ENCODE measurements around the gene ITPR2. TPM values are rescaled to one million over a fixed set of nuclear protein-coding genes. Genes with fewer than 3 reads are reported as not detected.
A peak's percentile ranks its signal among the peaks of the same experiment; 100 is the strongest.

Gene ITPR2
- polyA plus RNA-seq, 2 of the 4 experiments (the other 2 are of a cell fraction): 3.1 to 8.1 TPM

GRCh38 chr12:26736563-26737486, 96.2 kb downstream of the ITPR2 start:
- TF ChIP-seq HOXA7 (CRISPR knock-in tag; IDR thresholded peaks at IDR 0.05) (no peak), FOSB (CRISPR knock-in tag; IDR thresholded peaks at IDR 0.05) (no peak), ZFP36 (IDR thresholded peaks at IDR 0.05; ENCODE audit: borderline replicate concordance, partially characterized antibody) (no peak), RCOR1 (IDR thresholded peaks at IDR 0.05; ENCODE audit: low read depth, low read length) (no peak), PBX3 (IDR thresholded peaks at IDR 0.05) (no peak), BHLHE40 (IDR thresholded peaks at IDR 0.05; ENCODE audit: low read depth, low read length) (no peak), FOXS1 (CRISPR knock-in tag; IDR thresholded peaks at IDR 0.05) (no peak), MAZ (IDR thresholded peaks at IDR 0.05; ENCODE audit: borderline replicate concordance, low read depth, low read length) (no peak), CBX2 (IDR thresholded peaks at IDR 0.05; ENCODE audit: borderline replicate concordance, low read depth) (no peak), EHMT2 (IDR thresholded peaks at IDR 0.05; ENCODE audit: low read depth) (no peak), RAD21 (conservative IDR thresholded peaks at IDR 0.05 in 1 of 2, IDR thresholded peaks at IDR 0.05 in 1 of 2) (no peak), REST (IDR thresholded peaks at IDR 0.05) (no peak), RARB (CRISPR knock-in tag; IDR thresholded peaks at IDR 0.05) (no peak), CBX8 (IDR thresholded peaks at IDR 0.05) (no peak), MAFK (IDR thresholded peaks at IDR 0.05; ENCODE audit: partially characterized antibody) (no peak), ZSCAN20 (CRISPR knock-in tag; IDR thresholded peaks at IDR 0.05) (no peak), E2F6 (IDR thresholded peaks at IDR 0.05; ENCODE audit: borderline replicate concordance, low read depth) (no peak), POLR2AphosphoS2 (conservative IDR thresholded peaks at IDR 0.05; ENCODE audit: low read length) (no peak)
- peaks cover 7% of the 10 kb centered on the region for H3K4me1 ChIP-seq
- POLR2A ChIA-PET: no interaction called here
- no peak overlapping the region for H3K27ac ChIP-seq
- WGBS (ENCODE audit: missing lambda C conversion rate): 65% methylated on average over 16 of the region's 16 CpGs
- CTCF ChIA-PET: interaction anchor here (1.5 to 1.7 kb wide), 2 partner anchors 9 to 14 kb away, joined by 3 to 4 read pairs; no protein-coding TSS in a partner anchor
- DNase-seq (ENCODE audit: low read depth in 1 of 2, low spot score in 1 of 2) (no peak), ATAC-seq (no peak), FAIRE-seq (no peak)
- no peak overlapping the region for H3K4me3 ChIP-seq
- H3K9me3 ChIP-seq: peaks cover 12% of the 10 kb centered on the region; the same call in 2 of the 3 replicates
- H3K4me2 ChIP-seq: 0 out of 3 replicates have a peak overlapping the region, but pooled peaks have one; percentile 18

- no peak for ATAC-seq
- 0% methylated on average over 1 of the region's 1 CpG for WGBS (ENCODE audit: missing lambda C conversion rate)
- no peak for FAIRE-seq
- no peak overlapping the region for H3K27ac ChIP-seq
- DNase-seq (ENCODE audit: low read depth in 1 of 2, low spot score in 1 of 2): no peak
- H3K9me3 ChIP-seq: peaks cover 12% of the 10 kb centered on the region; the same call in 2 of the 3 replicates
- H3K4me1 ChIP-seq: peaks cover 7% of the 10 kb centered on the region
- TF ChIP-seq E2F6 (IDR thresholded peaks at IDR 0.05; ENCODE audit: borderline replicate concordance, low read depth) (no peak), FOSB (CRISPR knock-in tag; IDR thresholded peaks at IDR 0.05) (no peak), HDAC2 (IDR thresholded peaks at IDR 0.05) (no peak), SREBF2 (IDR thresholded peaks at IDR 0.05) (no peak), JUN (IDR thresholded peaks at IDR 0.05) (no peak), EHMT2 (IDR thresholded peaks at IDR 0.05; ENCODE audit: low read depth) (no peak), RFX5 (IDR thresholded peaks at IDR 0.05) (no peak), MAZ (IDR thresholded peaks at IDR 0.05; ENCODE audit: borderline replicate concordance, low read depth, low read length) (no peak), POLR2A (IDR thresholded peaks at IDR 0.05; ENCODE audit: low read length) (no peak), CHD2 (IDR thresholded peaks at IDR 0.05; ENCODE audit: low read length, partially characterized antibody) (no peak), POLR2AphosphoS2 (conservative IDR thresholded peaks at IDR 0.05; ENCODE audit: low read length) (no peak), BHLHE40 (IDR thresholded peaks at IDR 0.05; ENCODE audit: low read depth, low read length) (no peak), FOXS1 (CRISPR knock-in tag; IDR thresholded peaks at IDR 0.05) (no peak), EP300 (IDR thresholded peaks at IDR 0.05) (no peak), HMGXB4 (CRISPR knock-in tag; IDR thresholded peaks at IDR 0.05; ENCODE audit: borderline replicate concordance) (no peak), KDM1A (IDR thresholded peaks at IDR 0.05; ENCODE audit: low read depth) (no peak), ZNF302 (CRISPR knock-in tag; IDR thresholded peaks at IDR 0.05) (no peak)
- H3K4me3 ChIP-seq: no peak overlapping the region
- ChIA-PET CTCF (no interaction called here), POLR2A (no interaction called here)
- no peak overlapping the region for H3K4me2 ChIP-seq
Observed at GRCh38 chr12:26735249-26735639, 97.8 kb downstream of the ITPR2 start.

Data from A549 (cell line).